Calu3 (cell line): ENCODE results near the gene MTMR2. TPM values are rescaled to one million over a fixed set of nuclear protein-coding genes. Genes with fewer than 3 reads are reported as not detected.

Experiments
- BruUV-seq: library from RNA; stranded (reverse); fragments of 400-500 nt; replicated peaks from 2 replicates; lab custom pipeline; 2021; lab: Mats Ljungman, UMichigan
- CTCF ChIA-PET: fragments of 300-600 bp; sonication (Branson Sonifier 250); formaldehyde crosslinking; loops from one replicate; lab custom pipeline; 2022; ENCODE audit warnings: antibody characterized with exemption; lab: Charles Lee
- DNase-seq: peaks from one replicate; pipeline ENCODE4 v3.0.0; 2022
- H3K27ac Mint-ChIP-seq: one replicate; pipeline ENCODE4 v1.8.0; 2022; ENCODE audit warnings: mixed read lengths; ENCODE audit not compliant: unreplicated experiment
- H3K27me3 Mint-ChIP-seq: one replicate; pipeline ENCODE4 v1.8.0; 2022; ENCODE audit warnings: mixed read lengths; ENCODE audit not compliant: unreplicated experiment
- H3K36me3 Mint-ChIP-seq: one replicate; pipeline ENCODE4 v1.8.0; 2022; ENCODE audit warnings: mild to moderate bottlenecking, moderate library complexity, mixed read lengths; ENCODE audit not compliant: insufficient read depth, unreplicated experiment
- H3K4me1 Mint-ChIP-seq: one replicate; pipeline ENCODE4 v1.8.0; 2022; ENCODE audit warnings: mild to moderate bottlenecking, low read depth, mixed read lengths; ENCODE audit not compliant: unreplicated experiment
- H3K4me3 Mint-ChIP-seq: one replicate; pipeline ENCODE4 v1.8.0; 2022; ENCODE audit warnings: mild to moderate bottlenecking, low read depth, moderate library complexity, mixed read lengths; ENCODE audit not compliant: unreplicated experiment
- H3K9me3 Mint-ChIP-seq: one replicate; pipeline ENCODE4 v1.8.0; 2022; ENCODE audit warnings: low read depth, mixed read lengths; ENCODE audit not compliant: unreplicated experiment
- CTCF ChIP-seq: fragments of 200-600 bp; IDR thresholded peaks from one replicate; pipeline ENCODE4 v1.8.0; 2022; ENCODE audit warnings: antibody characterized with exemption; ENCODE audit not compliant: unreplicated experiment
- intact Hi-C: fragments of 100-400 bp; cut with micrococcal nuclease; formaldehyde crosslinking; loops from one replicate; pipeline ENCODE4 v1.10.0; 2022; ENCODE audit not compliant: unreplicated experiment
- total RNA-seq: library from RNA; stranded (reverse); gene quantifications from 2 replicates; pipeline ENCODE4 v1.2.3, GENCODE V29; 2022

The MTMR2 gene
- total RNA-seq, 1 experiment from 2014 or later = 17.4 TPM

- no TSS peak for BruUV-seq
- intact Hi-C loops = loop anchor here (5.0 kb wide), 1 partner anchor 600 kb away; the partner anchor contains the start of gene JRKL
- no peak for DNase-seq
- H3K4me3 Mint-ChIP-seq = peak overlapping the region; percentile 73
- TF ChIP-seq CTCF = no peak
- H3K36me3 Mint-ChIP-seq = peaks cover 57% of the 10 kb centered on the region
- no peaks in the 10 kb centered on the region for H3K9me3 Mint-ChIP-seq
- peak overlapping the region; percentile 38 for H3K27ac Mint-ChIP-seq
- H3K4me1 Mint-ChIP-seq = peaks cover 38% of the 10 kb centered on the region
- CTCF ChIA-PET = interaction anchor here (0.7 kb wide), 1 partner anchor 816 kb away, joined by 3 read pairs; no protein-coding TSS in a partner anchor
- H3K27me3 Mint-ChIP-seq = no peaks in the 10 kb centered on the region
Measured at GRCh38 chr11:95792700-95793099, 131.2 kb downstream of the MTMR2 start.

- no peaks in the 10 kb centered on the region for H3K27me3 Mint-ChIP-seq
- peaks cover 59% of the 10 kb centered on the region for H3K36me3 Mint-ChIP-seq
- CTCF ChIA-PET = no interaction called here
- H3K27ac Mint-ChIP-seq = peak overlapping the region; percentile 60
- intact Hi-C loops = loop anchor here (5.0 kb wide), 1 partner anchor 600 kb away; the partner anchor contains the start of gene JRKL
- peak overlapping the region; percentile 73 for H3K4me3 Mint-ChIP-seq
- no peak for TF ChIP-seq CTCF
- H3K9me3 Mint-ChIP-seq = no peaks in the 10 kb centered on the region
- no peak for DNase-seq
- BruUV-seq = no TSS peak
- peaks cover 38% of the 10 kb centered on the region for H3K4me1 Mint-ChIP-seq
Measured at GRCh38 chr11:95792200-95792599, 131.7 kb downstream of the MTMR2 start.

GRCh38 chr11:95791709-95792033 is 132.2 kb downstream of the MTMR2 start:
- intact Hi-C loops = loop anchor here (5.0 kb wide), 1 partner anchor 601 kb away; the partner anchor contains the start of gene JRKL
- H3K27ac Mint-ChIP-seq = peak overlapping the region; percentile 60
- H3K36me3 Mint-ChIP-seq = peaks cover 62% of the 10 kb centered on the region
- no peak for DNase-seq
- TF ChIP-seq CTCF = no peak
- CTCF ChIA-PET = interaction anchor here (0.6 kb wide), 1 partner anchor 288 kb away, joined by 3 read pairs; no protein-coding TSS in a partner anchor
- H3K27me3 Mint-ChIP-seq = no peaks in the 10 kb centered on the region
- H3K4me3 Mint-ChIP-seq = peak overlapping the region; percentile 73
- no peaks in the 10 kb centered on the region for H3K9me3 Mint-ChIP-seq
- H3K4me1 Mint-ChIP-seq = peaks cover 35% of the 10 kb centered on the region
- BruUV-seq = no TSS peak

GRCh38 chr11:95790933-95791708 is 132.8 kb downstream of the MTMR2 start:
- TSS peak; percentile 39 for BruUV-seq
- peaks cover 63% of the 10 kb centered on the region for H3K36me3 Mint-ChIP-seq
- DNase-seq = peak; percentile 58
- H3K4me1 Mint-ChIP-seq = peaks cover 30% of the 10 kb centered on the region
- peak overlapping the region; percentile 60 for H3K27ac Mint-ChIP-seq
- H3K9me3 Mint-ChIP-seq = no peaks in the 10 kb centered on the region
- H3K27me3 Mint-ChIP-seq = no peaks in the 10 kb centered on the region
- CTCF ChIA-PET = interaction anchor here (0.6 kb wide), 2 partner anchors 288 to 1048 kb away, joined by 3 to 4 read pairs; no protein-coding TSS in a partner anchor
- intact Hi-C loops = loop anchor here (5.0 kb wide), 1 partner anchor 601 kb away; the partner anchor contains the start of gene JRKL
- TF ChIP-seq CTCF = no peak
- H3K4me3 Mint-ChIP-seq = peak overlapping the region; percentile 73
